H9 (cell line): ENCODE data around the gene EPN3. TPM values are rescaled to one million over a fixed set of nuclear protein-coding genes. Genes with fewer than 3 reads are reported as not detected.

Experiments
- DNase-seq: peaks from one replicate; pipeline ENCODE4 v3.0.0-alpha.2; 2017
- H2AFZ ChIP-seq: one replicate; pipeline ENCODE4 v1.6.1; 2013; ENCODE audit warnings: mild to moderate bottlenecking, low read length, control low read depth, moderate library complexity
- H2AK5ac ChIP-seq: 2 replicates; pipeline ENCODE4 v1.6.1; 2013; ENCODE audit warnings: low read length, control low read depth, mixed read lengths; ENCODE audit not compliant: insufficient read length
- H2BK120ac ChIP-seq: one replicate; pipeline ENCODE4 v1.6.1; 2013; ENCODE audit warnings: low read depth, mild to moderate bottlenecking, low read length, control low read depth, inconsistent platforms; ENCODE audit not compliant: poor library complexity, severe bottlenecking
- H2BK12ac ChIP-seq: 2 replicates; pipeline ENCODE4 v1.6.1; 2013; ENCODE audit warnings: low read length, control low read depth, mixed read lengths, low read depth; ENCODE audit not compliant: insufficient read length
- H2BK15ac ChIP-seq: 2 replicates; pipeline ENCODE4 v1.6.1; 2013; ENCODE audit warnings: low read depth, low read length, control low read depth
- H2BK20ac ChIP-seq: one replicate; pipeline ENCODE4 v1.6.1; 2013; ENCODE audit warnings: low read depth, mild to moderate bottlenecking, low read length, control low read depth, inconsistent platforms; ENCODE audit not compliant: poor library complexity, severe bottlenecking
- H2BK5ac ChIP-seq: 2 replicates; pipeline ENCODE4 v1.6.1; 2013; ENCODE audit warnings: low read length, control low read depth, mixed read lengths; ENCODE audit not compliant: insufficient read length
- H3K14ac ChIP-seq: 2 replicates; pipeline ENCODE4 v1.6.1; 2013; ENCODE audit warnings: low read length, control low read depth; ENCODE audit not compliant: insufficient read depth
- H3K18ac ChIP-seq: 2 replicates; pipeline ENCODE4 v1.6.1; 2013; ENCODE audit warnings: low read depth, mild to moderate bottlenecking, mixed read lengths, low read length, control low read depth; ENCODE audit not compliant: insufficient read length
- H3K23ac ChIP-seq: 2 replicates; pipeline ENCODE4 v1.6.1; 2013; ENCODE audit warnings: low read length, control low read depth, mixed read lengths, low read depth; ENCODE audit not compliant: insufficient read length
- H3K23me2 ChIP-seq: 2 replicates; pipeline ENCODE4 v1.6.1; 2013; ENCODE audit warnings: low read depth, mild to moderate bottlenecking, mixed read lengths, low read length, control low read depth; ENCODE audit not compliant: insufficient read length, poor library complexity, severe bottlenecking
- H3K27ac ChIP-seq: 2 replicates; pipeline ENCODE4 v1.5.1; 2013; ENCODE audit warnings: low read length, control low read depth, mixed read lengths, low read depth; ENCODE audit not compliant: insufficient read length
- H3K27me3 ChIP-seq: 2 replicates; pipeline ENCODE4 v1.6.1; 2013; ENCODE audit warnings: low read length, control low read depth, inconsistent platforms; ENCODE audit not compliant: insufficient read depth
- H3K4ac ChIP-seq: 2 replicates; pipeline ENCODE4 v1.6.1; 2013; ENCODE audit warnings: low read depth, mild to moderate bottlenecking, control low read depth, inconsistent platforms, low read length, moderate library complexity
- H3K4me1 ChIP-seq: 2 replicates; pipeline ENCODE4 v1.6.1; 2013; ENCODE audit warnings: low read length, control low read depth, inconsistent platforms; ENCODE audit not compliant: insufficient read depth
- H3K4me2 ChIP-seq: 2 replicates; pipeline ENCODE4 v1.6.1; 2013; ENCODE audit warnings: low read length, control low read depth, mixed read lengths; ENCODE audit not compliant: insufficient read length, insufficient read depth
- H3K56ac ChIP-seq: 2 replicates; pipeline ENCODE4 v1.6.1; 2013; ENCODE audit warnings: low read depth, mild to moderate bottlenecking, mixed read lengths, low read length, control low read depth; ENCODE audit not compliant: insufficient read length
- H3K79me1 ChIP-seq: 2 replicates; pipeline ENCODE4 v1.6.1; 2013; ENCODE audit warnings: low read depth, mild to moderate bottlenecking, moderate library complexity, low read length, control low read depth, inconsistent platforms; ENCODE audit not compliant: insufficient read depth, poor library complexity, severe bottlenecking
- H3K79me2 ChIP-seq: 2 replicates; pipeline ENCODE4 v1.6.1; 2013; ENCODE audit warnings: low read length, control low read depth, inconsistent platforms; ENCODE audit not compliant: insufficient read depth
- H3K9ac ChIP-seq: 2 replicates; pipeline ENCODE4 v1.6.1; 2013; ENCODE audit warnings: low read length, control low read depth, mixed read lengths; ENCODE audit not compliant: insufficient read length; ENCODE audit errors: extremely low read depth
- H3K9me3 ChIP-seq: one replicate; pipeline ENCODE4 v1.6.1; 2013; ENCODE audit warnings: low read depth, low read length, inconsistent platforms; ENCODE audit not compliant: control insufficient read depth
- H3T11ph ChIP-seq: one replicate; pipeline ENCODE4 v1.6.1; 2013; ENCODE audit warnings: mild to moderate bottlenecking, low read length, control low read depth, inconsistent platforms
- H4K20me1 ChIP-seq: one replicate; pipeline ENCODE4 v1.6.1; 2013; ENCODE audit not compliant: control insufficient read depth, insufficient read length, insufficient read depth
- H4K5ac ChIP-seq: 2 replicates; pipeline ENCODE4 v1.6.1; 2013; ENCODE audit warnings: low read depth, mild to moderate bottlenecking, mixed read lengths, low read length, control low read depth; ENCODE audit not compliant: insufficient read length
- H4K8ac ChIP-seq: replicated peaks from 2 replicates; pipeline ENCODE4 v1.6.1; 2013; ENCODE audit warnings: low read length, control low read depth, mixed read lengths, low read depth; ENCODE audit not compliant: insufficient read length
- H4K91ac ChIP-seq: 2 replicates; pipeline ENCODE4 v1.6.1; 2013; ENCODE audit warnings: low read depth, mild to moderate bottlenecking, moderate library complexity, mixed read lengths, low read length, control low read depth; ENCODE audit not compliant: insufficient read length
- H3K27ac Mint-ChIP-seq, 3 experiments: 2 replicates in 2 of 3; 3 replicates in 1 of 3; pipeline ENCODE4 v1.8.0; 2020 to 2021; ENCODE audit warnings: mixed read lengths in 3 of 3, mild to moderate bottlenecking in 1 of 3, moderate library complexity in 1 of 3
- H3K27me3 Mint-ChIP-seq: 2 replicates; pipeline ENCODE4 v1.8.0; 2021; ENCODE audit warnings: low read depth, mild to moderate bottlenecking, moderate library complexity, mixed read lengths
- H3K36me3 Mint-ChIP-seq, 3 experiments: 2 replicates in 2 of 3; 3 replicates in 1 of 3; pipeline ENCODE4 v1.8.0; 2020 to 2021; ENCODE audit warnings: low read depth in 3 of 3, mixed read lengths in 3 of 3; ENCODE audit not compliant: insufficient read depth in 1 of 3
- H3K4me1 Mint-ChIP-seq, 2 experiments: 2 replicates each; pipeline ENCODE4 v1.8.0; 2020; ENCODE audit warnings: mixed read lengths in 2 of 2
- H3K4me3 Mint-ChIP-seq, 2 experiments: 2 replicates in 1 of 2; 3 replicates in 1 of 2; pipeline ENCODE4 v1.8.0; 2020 to 2021; ENCODE audit warnings: mild to moderate bottlenecking in 2 of 2, mixed read lengths in 2 of 2, moderate library complexity in 1 of 2
- H3K9me3 Mint-ChIP-seq, 2 experiments: 2 replicates in 1 of 2; 3 replicates in 1 of 2; pipeline ENCODE4 v1.8.0; 2020; ENCODE audit warnings: mild to moderate bottlenecking in 2 of 2, mixed read lengths in 2 of 2, moderate library complexity in 1 of 2
- CTCF ChIP-seq: fragments of 200-600 bp; sonication (generic); conservative IDR thresholded peaks from 3 replicates; pipeline ENCODE4 v1.8.0; 2021; ENCODE audit warnings: antibody characterized with exemption, mild to moderate bottlenecking
- WGBS: extraction: QIAGEN DNeasy Blood & Tissue Kit; methylation state at CpG from one replicate; pipeline ENCODE4 v1.1.7; 2013; ENCODE audit warnings: missing lambda C conversion rate, low lambda C conversion rate, mixed read lengths; ENCODE audit not compliant: insufficient read length; ENCODE audit errors: extremely low coverage; 5-methylcytosine and 5-hydroxymethylcytosine counted together
- total RNA-seq: library from RNA; stranded (reverse); gene quantifications from 2 replicates; pipeline ENCODE4 v1.2.1, GENCODE V29; 2021

The EPN3 gene
- total RNA-seq, 1 experiment from 2014 or later, result 1.9 TPM

- H2BK120ac ChIP-seq, result no peak overlapping the region
- no peak overlapping the region for H3T11ph ChIP-seq
- H3K27ac Mint-ChIP-seq, result no peak overlapping the region
- no peaks in the 10 kb centered on the region for H3K79me1 ChIP-seq
- no peaks in the 10 kb centered on the region for H3K23me2 ChIP-seq
- no peak for TF ChIP-seq CTCF
- peaks cover 37 to 57% of the 10 kb centered on the region in 2 experiments for H3K4me1 Mint-ChIP-seq
- no peak overlapping the region for H4K8ac ChIP-seq
- no peak overlapping the region for H3K18ac ChIP-seq
- no peak overlapping the region for H2BK15ac ChIP-seq
- no peaks in the 10 kb centered on the region for H3K27me3 ChIP-seq
- no peak overlapping the region for H4K91ac ChIP-seq
- H3K9ac ChIP-seq, result no peak overlapping the region
- H3K9me3 Mint-ChIP-seq, result no peaks in the 10 kb centered on the region
- H3K79me2 ChIP-seq, result no peaks in the 10 kb centered on the region
- no peak overlapping the region for H3K14ac ChIP-seq
- no peak overlapping the region for H4K5ac ChIP-seq
- H3K4me3 Mint-ChIP-seq, result no peak overlapping the region
- no CpG with 5 or more reads among the region's 4 CpGs for WGBS
- DNase-seq, result no peak
- no peak overlapping the region for H3K27ac ChIP-seq
- H2AK5ac ChIP-seq, result no peak overlapping the region
- H4K20me1 ChIP-seq, result peaks cover 2% of the 10 kb centered on the region
- H2BK5ac ChIP-seq, result no peak overlapping the region
- H3K4ac ChIP-seq, result no peak overlapping the region
- no peak overlapping the region for H2BK20ac ChIP-seq
- no peak overlapping the region for H3K4me2 ChIP-seq
- no peak overlapping the region for H2AFZ ChIP-seq
- H2BK12ac ChIP-seq, result no peak overlapping the region
- no peaks in the 10 kb centered on the region; the same call in 1 of the 2 replicates for H3K4me1 ChIP-seq
- H3K9me3 ChIP-seq, result no peaks in the 10 kb centered on the region
- peaks cover 18% of the 10 kb centered on the region for H3K27me3 Mint-ChIP-seq
- no peak overlapping the region for H3K56ac ChIP-seq
- H3K23ac ChIP-seq, result no peak overlapping the region
- peaks cover 0 to 4% (median 0%) of the 10 kb centered on the region in 3 experiments; a peak in 4 of 7 replicates for H3K36me3 Mint-ChIP-seq
Measured at GRCh38 chr17:50585346-50585745, 52.8 kb downstream of the EPN3 start.
